RWPE1 (cell line): ENCODE data around the gene RBBP5.
"Not testable (repeated sequence)": the region's sequence is repeated elsewhere in the genome, so short reads cannot be mapped to it uniquely, and the experiment has no call there.

Experiments
- CTCF ChIA-PET: fragments of 350-600 bp; sonication (Branson Sonifier 250); formaldehyde crosslinking; extraction: SDS; loops from one replicate; lab custom pipeline; 2021; lab: Yijun Ruan, JAX
- POLR2A ChIA-PET: fragments of 400-600 bp; formaldehyde crosslinking; extraction: SDS; loops from one replicate; lab custom pipeline; 2020; ENCODE audit warnings: antibody characterized with exemption; ENCODE audit not compliant: low non-redundant PET; lab: Yijun Ruan, JAX
- DNase-seq: peaks from one replicate; pipeline ENCODE4 v3.0.0; 2012; ENCODE audit warnings: low spot score
- H3K27ac ChIP-seq: fragments of 450-650 bp; 2 replicates; pipeline ENCODE4 v1.5.1; 2017
- CTCF ChIP-seq: fragments of 450-650 bp; conservative IDR thresholded peaks from 2 replicates; pipeline ENCODE4 v1.5.1; 2017; ENCODE audit warnings: low read depth, mild to moderate bottlenecking

RBBP5 gene

GRCh38 chr1:205161076-205161475, 39.3 kb upstream of the RBBP5 start:
- no peak for DNase-seq
- H3K27ac ChIP-seq = no peak overlapping the region
- POLR2A ChIA-PET = no interaction called here
- no peak for TF ChIP-seq CTCF
- CTCF ChIA-PET = interaction anchor here (0.6 to 1.5 kb wide), 3 partner anchors 17 to 95 kb away, joined by 3 to 9 read pairs (median 4); no protein-coding TSS in a partner anchor

- no peak for DNase-seq
- POLR2A ChIA-PET = no interaction called here
- H3K27ac ChIP-seq = no peak overlapping the region
- CTCF ChIA-PET = interaction anchor here (0.6 to 1.5 kb wide), 5 partner anchors 11 to 569 kb away, joined by 3 to 5 read pairs (median 4); no protein-coding TSS in a partner anchor
- no peak for TF ChIP-seq CTCF
Measured at GRCh38 chr1:205158048-205158616, 36.4 kb upstream of the RBBP5 start.

- H3K27ac ChIP-seq, DNase-seq, POLR2A ChIA-PET: not testable (repeated sequence)
- CTCF ChIA-PET = interaction anchor here (0.6 to 0.9 kb wide), 4 partner anchors 8 to 199 kb away, joined by 5 to 10 read pairs (median 6); no protein-coding TSS in a partner anchor
Measured at GRCh38 chr1:205155665-205156377, 34.0 kb upstream of the RBBP5 start.

GRCh38 chr1:205152505-205152904, 30.7 kb upstream of the RBBP5 start:
- ChIA-PET CTCF (interaction anchor here (1.2 to 3.4 kb wide), 2 partner anchors 11 to 346 kb away, joined by 5 to 25 read pairs; no protein-coding TSS in a partner anchor), POLR2A (no interaction called here)
- no peak overlapping the region for H3K27ac ChIP-seq
- DNase-seq = no peak
- no peak for TF ChIP-seq CTCF

GRCh38 chr1:205150651-205151428, 29.1 kb upstream of the RBBP5 start:
- ChIA-PET CTCF (interaction anchor here (0.9 to 3.4 kb wide), 3 partner anchors 10 to 105 kb away, joined by 3 to 25 read pairs (median 3); no protein-coding TSS in a partner anchor), POLR2A (no interaction called here)
- H3K27ac ChIP-seq = no peak overlapping the region

More at GRCh38 chr1:205150651-205151428, 29.1 kb upstream of the RBBP5 start:
- TF ChIP-seq CTCF = no peak
- DNase-seq = no peak
